GM21381 (cell line): ENCODE measurements around the gene GP1BA.

Source experiments
- ATAC-seq: cut with Tn5 transposase; IDR thresholded peaks from one replicate; pipeline ENCODE4 v1.9.1; 2021; ENCODE audit warnings: mild to moderate bottlenecking, moderate library complexity; ENCODE audit not compliant: unreplicated experiment

GP1BA gene

GRCh38 chr17:4949321-4950074, 17.4 kb downstream of the GP1BA start:
- ATAC-seq: peak; percentile 28

DNA sequence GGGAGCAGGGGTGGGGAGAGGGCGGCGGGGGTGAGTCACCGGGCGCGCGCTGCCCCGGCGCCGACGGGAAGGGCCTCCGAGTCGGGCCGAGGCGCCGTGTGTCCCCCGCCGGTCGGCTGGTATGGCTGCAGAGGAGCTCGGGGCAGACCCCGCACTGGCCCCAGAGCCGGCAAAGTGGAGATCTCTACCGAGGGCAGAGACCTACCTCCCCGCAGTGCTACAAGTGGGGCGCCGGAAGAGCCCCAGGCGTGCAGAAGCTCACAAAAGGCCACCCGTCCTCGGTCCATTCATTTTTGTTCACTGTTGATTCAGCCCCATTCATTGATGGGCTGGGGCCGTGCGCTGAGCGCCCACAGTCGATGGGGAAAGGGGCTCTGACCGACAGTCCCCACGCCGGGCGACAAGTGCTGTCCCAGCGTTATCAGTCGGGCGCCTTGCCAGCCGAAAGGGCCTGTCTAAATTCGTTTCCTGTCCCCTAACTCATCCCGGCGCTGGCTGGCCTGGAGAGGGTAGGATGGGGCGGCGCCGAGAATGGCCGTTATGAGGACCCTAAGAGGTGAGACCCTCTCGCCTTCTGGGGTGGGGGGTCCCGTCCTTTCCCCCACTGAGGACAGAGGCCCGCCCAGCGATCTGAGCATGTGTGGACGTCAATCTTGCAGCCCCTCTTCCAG, 18.1 kb downstream of the GP1BA start:
- ATAC-seq: no peak

DNA sequence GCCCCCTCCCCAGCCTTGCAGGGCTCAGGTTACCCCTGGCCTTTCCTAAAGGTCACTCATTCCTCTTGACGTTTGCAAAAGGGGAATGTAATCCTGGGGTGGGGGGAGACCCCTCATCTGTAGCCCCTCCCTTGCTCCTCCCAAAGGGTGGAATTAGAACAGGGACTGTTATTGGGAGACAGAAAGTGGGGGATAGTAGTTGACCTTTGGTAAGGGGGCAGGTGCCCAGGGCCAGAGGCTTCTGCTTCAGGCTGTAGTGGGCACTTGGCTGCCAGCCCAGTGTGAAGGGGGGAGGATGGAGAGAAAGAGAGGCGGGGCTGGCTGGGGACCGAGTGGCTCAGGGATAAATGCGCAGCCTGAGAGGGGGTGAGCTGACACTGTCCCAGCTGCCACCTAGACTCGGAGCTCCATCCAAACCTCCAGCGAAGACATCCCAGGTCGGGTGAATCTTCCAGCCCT, 18.7 kb downstream of the GP1BA start, which contains the start of gene ENO3:
Gene ENO3, plus strand, starts transcription at position 374 of the 459 bp plus-strand sequence. CDS start 711 bp downstream, outside the sequence.
- no peak for ATAC-seq

DNA sequence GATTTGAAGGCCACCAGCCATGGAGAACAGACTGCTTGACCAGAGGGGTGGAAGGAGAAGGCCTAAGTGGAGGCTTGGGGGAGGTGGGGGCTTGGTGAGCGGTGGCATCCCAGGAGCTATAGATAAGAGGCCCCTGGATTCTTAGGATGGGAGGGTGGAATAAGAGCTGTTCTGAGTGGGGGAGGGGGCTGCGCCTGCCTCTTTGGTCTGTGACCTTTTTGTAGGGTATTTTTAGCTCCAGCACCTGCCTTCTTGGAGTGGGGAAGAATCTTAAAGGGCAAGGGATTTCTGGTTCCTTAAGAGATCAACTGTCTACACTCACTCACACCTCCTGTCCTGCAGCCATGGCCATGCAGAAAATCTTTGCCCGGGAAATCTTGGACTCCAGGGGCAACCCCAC, 19.4 kb downstream of the GP1BA start:
- ATAC-seq: no peak

GRCh38 chr17:4953451-4953961, 21.4 kb downstream of the GP1BA start:
- ATAC-seq: no peak

DNA sequence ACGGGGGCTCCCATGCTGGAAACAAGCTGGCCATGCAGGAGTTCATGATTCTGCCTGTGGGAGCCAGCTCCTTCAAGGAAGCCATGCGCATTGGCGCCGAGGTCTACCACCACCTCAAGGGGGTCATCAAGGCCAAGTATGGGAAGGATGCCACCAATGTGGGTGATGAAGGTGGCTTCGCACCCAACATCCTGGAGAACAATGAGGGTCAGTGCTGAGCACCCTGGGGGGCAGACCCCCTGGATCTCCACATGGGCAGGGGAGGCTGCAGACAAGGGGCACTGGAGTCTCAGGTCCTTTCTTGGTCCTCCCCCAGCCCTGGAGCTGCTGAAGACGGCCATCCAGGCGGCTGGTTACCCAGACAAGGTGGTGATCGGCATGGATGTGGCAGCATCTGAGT, 23.0 kb downstream of the GP1BA start:
- no peak for ATAC-seq

DNA sequence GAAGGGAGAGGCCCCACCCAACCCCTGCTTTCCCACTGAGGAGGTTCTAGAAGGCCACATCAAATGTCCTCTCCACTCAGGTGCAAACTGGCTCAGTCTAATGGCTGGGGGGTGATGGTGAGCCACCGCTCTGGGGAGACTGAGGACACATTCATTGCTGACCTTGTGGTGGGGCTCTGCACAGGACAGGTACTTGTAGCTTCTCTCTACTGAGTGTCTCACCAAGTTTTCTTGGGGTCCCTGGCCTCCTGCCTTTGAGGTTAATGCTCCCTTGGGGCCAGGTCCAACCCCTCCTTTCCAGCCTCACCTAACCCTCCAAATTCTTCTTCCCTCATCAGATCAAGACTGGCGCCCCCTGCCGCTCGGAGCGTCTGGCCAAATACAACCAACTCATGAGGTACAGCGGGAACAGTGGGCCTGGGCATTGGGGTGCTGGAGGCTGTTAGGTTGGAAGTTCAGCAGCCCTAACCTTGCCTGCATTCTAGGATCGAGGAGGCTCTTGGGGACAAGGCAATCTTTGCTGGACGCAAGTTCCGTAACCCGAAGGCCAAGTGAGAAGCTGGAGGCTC, 24.5 kb downstream of the GP1BA start:
- no peak for ATAC-seq

DNA sequence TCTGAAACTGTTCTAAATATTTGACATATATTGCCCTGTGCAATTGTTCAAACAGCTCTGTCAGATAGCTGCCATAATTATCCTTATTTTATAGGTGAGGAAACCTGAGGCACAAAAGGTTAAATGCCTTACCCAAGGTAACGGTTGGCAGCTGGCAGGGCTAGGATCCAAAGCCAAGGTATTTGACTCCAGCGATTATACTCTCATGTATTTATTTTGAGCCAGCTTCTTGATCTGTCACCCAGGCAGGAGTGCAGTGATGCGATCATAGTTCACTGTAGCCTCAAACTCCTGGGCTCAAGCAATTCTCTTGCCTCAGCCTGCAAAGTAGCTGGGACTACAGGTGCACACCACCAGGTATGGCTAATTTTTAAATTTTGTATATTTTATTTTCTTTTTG, 26.0 kb downstream of the GP1BA start:
- ATAC-seq: no peak

GRCh38 chr17:4959261-4959965, 27.3 kb downstream of the GP1BA start:
- ATAC-seq: no peak

DNA sequence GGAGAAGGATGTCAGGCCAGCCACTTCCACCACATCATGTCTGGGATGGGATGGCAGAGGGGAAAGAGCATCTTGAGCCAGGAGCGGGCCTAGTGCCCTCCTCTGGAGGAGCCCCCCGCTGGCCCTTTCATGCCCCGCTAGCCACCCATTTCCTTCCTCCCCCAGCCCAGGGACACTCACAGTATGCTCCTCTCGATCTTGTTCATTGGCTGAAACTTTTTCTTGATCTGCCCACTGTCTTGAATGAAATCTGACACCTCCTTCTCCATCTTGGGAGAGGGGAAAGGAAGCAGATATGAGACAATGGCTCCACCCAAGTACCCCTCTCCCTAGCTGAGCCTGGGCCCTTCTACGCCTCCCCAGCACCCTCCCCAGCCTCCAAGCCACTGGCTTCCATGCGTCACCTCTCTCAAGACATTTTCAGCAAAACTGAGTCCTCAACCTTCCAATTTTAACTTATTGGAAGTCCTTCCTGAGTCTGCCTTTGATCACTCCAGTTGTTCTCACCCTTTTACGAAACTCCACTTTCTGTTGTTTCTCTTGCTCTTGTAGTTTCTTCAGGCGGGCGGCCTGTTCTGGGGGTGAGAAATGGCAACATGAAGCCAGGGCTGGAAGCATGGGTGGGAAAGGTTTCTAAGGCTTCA, 28.3 kb downstream of the GP1BA start:
- ATAC-seq: no peak

DNA sequence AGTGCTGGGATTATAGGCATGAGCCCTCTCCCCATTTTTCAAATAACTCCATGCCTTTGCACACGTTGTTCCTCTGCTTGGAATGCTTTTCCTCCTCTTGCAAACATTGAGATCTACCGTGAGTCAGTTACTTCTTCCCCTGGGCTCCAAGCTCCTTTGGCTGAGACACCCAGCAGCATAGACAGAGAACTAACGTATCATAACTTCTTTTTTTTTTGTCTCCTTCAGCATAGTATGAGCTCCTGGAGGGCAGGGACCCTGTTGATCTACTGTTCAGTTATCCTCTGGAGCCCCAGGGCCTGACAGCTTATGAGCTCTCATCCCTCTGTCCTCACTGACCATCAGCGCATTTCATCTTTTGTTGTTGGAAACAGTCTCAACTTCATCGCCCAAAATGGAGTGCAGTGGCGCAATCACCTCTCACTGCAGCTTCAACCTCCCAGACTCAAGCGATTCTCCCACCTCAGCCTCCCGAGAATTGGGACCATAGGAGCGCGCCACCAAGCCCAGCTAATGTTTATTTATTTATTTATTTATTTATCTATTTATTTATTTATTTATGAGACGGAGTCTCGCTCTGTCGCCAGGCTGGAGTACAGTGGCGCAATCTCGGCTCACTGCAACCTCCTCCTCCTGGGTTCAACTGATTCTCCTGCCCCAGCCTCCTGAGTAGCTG, 33.4 kb downstream of the GP1BA start:
- no peak for ATAC-seq

- peak; percentile 73 for ATAC-seq
These were observed 34.9 kb downstream of the GP1BA start for GRCh38 chr17:4966844-4967538.

GRCh38 chr17:4967539-4968485, 35.7 kb downstream of the GP1BA start, which contains the start of gene SPAG7:
Gene SPAG7 (minus strand): TSS chr17:4967817. CDS start chr17:4967804, 13 bp downstream.
- ATAC-seq: peak; percentile 61

GRCh38 chr17:4968486-4969046, 36.5 kb downstream of the GP1BA start:
- no peak for ATAC-seq

DNA sequence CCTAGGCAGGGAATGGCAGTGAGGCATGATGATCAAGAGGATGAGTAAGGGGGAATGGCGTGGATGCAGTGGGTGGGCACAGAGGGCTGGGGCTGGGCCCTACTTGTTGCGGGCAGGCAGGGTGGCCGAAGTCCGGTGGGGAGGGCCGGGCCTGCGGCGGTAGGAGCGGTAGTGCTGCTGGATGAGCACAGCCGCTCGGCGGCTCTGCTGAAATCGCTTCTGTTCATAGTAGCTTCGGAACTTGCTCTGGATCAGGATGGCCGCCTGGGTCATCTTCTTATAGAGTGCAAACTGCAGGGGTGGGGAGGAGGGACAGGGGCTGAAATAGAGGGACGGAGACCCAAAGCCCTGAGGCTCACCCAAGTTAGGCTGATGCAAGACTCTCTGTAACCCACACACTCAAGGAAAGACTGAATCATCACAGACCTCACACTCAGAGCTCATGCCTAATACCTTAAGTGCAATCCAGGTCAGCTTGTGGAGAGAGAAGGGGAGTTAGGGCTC, 37.0 kb downstream of the GP1BA start:
- no peak for ATAC-seq

DNA sequence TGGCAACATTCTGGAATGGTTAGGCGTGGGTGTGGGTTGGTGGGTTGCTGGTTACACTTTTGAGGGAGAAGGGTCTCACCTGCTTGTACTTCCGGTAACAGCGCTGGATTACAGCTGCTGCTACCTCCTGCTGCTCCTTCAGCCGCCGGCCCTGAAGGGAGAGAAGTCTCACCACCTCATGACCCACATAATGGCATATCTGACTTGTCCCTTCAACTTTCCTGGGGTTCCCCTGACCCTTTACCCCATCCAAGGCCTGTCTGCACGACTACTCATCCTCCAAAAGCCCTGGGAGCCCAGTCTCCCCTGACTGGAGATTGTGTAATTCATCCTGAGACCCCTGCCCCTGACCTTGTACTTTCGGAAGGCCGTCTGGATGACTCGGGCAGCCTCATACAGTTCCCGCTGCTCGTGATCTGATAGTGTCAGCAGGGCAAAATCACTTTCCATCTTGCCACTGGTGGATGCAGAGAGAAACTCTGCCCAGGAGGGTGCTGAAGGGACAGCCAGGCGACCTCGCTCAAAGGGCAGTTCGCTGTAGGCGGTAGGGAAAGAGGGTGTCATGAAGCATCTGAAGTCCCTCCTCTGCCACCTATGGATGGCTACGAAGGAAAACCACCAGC, 37.6 kb downstream of the GP1BA start:
- ATAC-seq: no peak

GRCh38 chr17:4970273-4970672, 38.2 kb downstream of the GP1BA start:
- ATAC-seq: no peak
